ENCODE results near the gene STRADB. TPM values are rescaled to one million over a fixed set of nuclear protein-coding genes. Genes with fewer than 3 reads are reported as not detected.

Gene STRADB
- total and polyA plus RNA-seq, 12 donors = 20.3 to 77.6 (median 54.6) TPM

GRCh38 chr2:201517094-201517493 is 65.6 kb downstream of the STRADB start:
- WGBS, 2 donors = 61% methylated on average over 4 of the region's 4 CpGs
- no peak for TF ChIP-seq CTCF (IDR thresholded peaks at IDR 0.05)
- H3K27ac ChIP-seq = no peak overlapping the region
- no peak for DNase-seq
- no peaks in the 10 kb centered on the region for H3K36me3 ChIP-seq
- no peaks in the 10 kb centered on the region for H3K4me1 ChIP-seq
- no peaks in the 10 kb centered on the region for H3K27me3 ChIP-seq
- peaks cover 0 to 26% (median 0%) of the 10 kb centered on the region in 11 donors for H3K9me3 ChIP-seq
- intact Hi-C loops (cut with DNase I) = no loop called here
- no peak for ATAC-seq
- no peak overlapping the region for H3K4me3 ChIP-seq

GRCh38 chr2:201520201-201520600 is 68.7 kb downstream of the STRADB start:
- ATAC-seq (no peak), DNase-seq (no peak)
- peaks cover 0 to 42% (median 13%) of the 10 kb centered on the region in 11 donors for H3K9me3 ChIP-seq
- H3K27me3 ChIP-seq = no peaks in the 10 kb centered on the region
- H3K4me3 ChIP-seq = no peak overlapping the region
- 95% methylated on average over 2 of the region's 2 CpGs for WGBS, 2 donors
- no peaks in the 10 kb centered on the region for H3K36me3 ChIP-seq
- no peak overlapping the region for H3K27ac ChIP-seq
- intact Hi-C loops (cut with DNase I) = no loop called here
- no peak for TF ChIP-seq CTCF (IDR thresholded peaks at IDR 0.05)
- H3K4me1 ChIP-seq = no peaks in the 10 kb centered on the region

GRCh38 chr2:201522965-201523364 is 71.4 kb downstream of the STRADB start:
- H3K27ac ChIP-seq = no peak overlapping the region
- no peak for TF ChIP-seq CTCF (IDR thresholded peaks at IDR 0.05)
- peaks cover 0 to 57% (median 13%) of the 10 kb centered on the region in 11 donors for H3K9me3 ChIP-seq
- no peaks in the 10 kb centered on the region for H3K27me3 ChIP-seq
- no peak overlapping the region for H3K4me3 ChIP-seq
- DNase-seq (no peak), ATAC-seq (no peak)
- intact Hi-C loops (cut with DNase I) = no loop called here
- WGBS, 2 donors = 89 to 90% methylated on average over 5 of the region's 5 CpGs
- H3K36me3 ChIP-seq = no peaks in the 10 kb centered on the region
- no peaks in the 10 kb centered on the region for H3K4me1 ChIP-seq

DNA sequence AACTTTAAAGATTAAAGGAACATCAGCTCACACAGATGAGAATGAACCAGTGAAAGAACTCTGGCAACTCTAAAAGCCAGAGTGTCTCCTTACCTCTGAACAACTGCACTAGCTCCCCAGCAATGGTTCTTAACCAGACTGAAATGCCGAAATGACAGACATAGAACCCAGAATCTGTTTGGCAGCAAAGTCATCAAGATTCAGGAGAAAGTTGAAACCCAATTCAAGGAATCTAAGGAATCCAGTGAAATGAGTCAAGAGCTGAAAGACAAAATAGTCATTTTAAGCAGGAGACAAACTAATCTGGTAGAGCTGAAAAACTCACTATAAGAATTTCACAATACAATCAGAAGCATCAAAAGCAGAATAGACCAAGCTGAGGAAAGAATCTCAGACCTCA is 72.0 kb downstream of the STRADB start:
- Histone ChIP-seq H3K27ac (no peak overlapping the region), H3K9me3 (peaks cover 0 to 62% (median 13%) of the 10 kb centered on the region in 11 donors), H3K27me3 (no peaks in the 10 kb centered on the region), H3K4me1 (no peaks in the 10 kb centered on the region), H3K4me3 (no peak overlapping the region), H3K36me3 (no peaks in the 10 kb centered on the region)
- WGBS, 2 donors = 0 to 3% methylated on average over 1 of the region's 1 CpG
- DNase-seq = no peak
- no peak for TF ChIP-seq CTCF (IDR thresholded peaks at IDR 0.05)
- no peak for ATAC-seq
- intact Hi-C loops (cut with DNase I) = no loop called here

Other genes starting within 250 kb of the STRADB start
- 10 to 100 TPM in 1 of 10 donors, 1 to 10 TPM in 9; 2.4 to 10.1 (median 3.6) TPM for gene CASP8, start 191.2 kb upstream of the STRADB start, total RNA-seq
- gene CASP8, start 191.2 kb upstream of the STRADB start, polyA plus RNA-seq = 1 to 10 TPM; 2.0 to 3.4 TPM
- gene FLACC1, start 94.4 kb upstream of the STRADB start, total RNA-seq = 10 to 100 TPM in 4 of 10 donors, 1 to 10 TPM in 6; 5.6 to 15.9 (median 8.4) TPM
- gene FLACC1, start 94.4 kb upstream of the STRADB start, polyA plus RNA-seq = 1 to 10 TPM in 1 of 2 donors, under 1 TPM in 1; 0.88 to 6.2 TPM
- 100 to 1,000 TPM; 124 to 190 (median 169) TPM for gene TRAK2, start 282 bp upstream of the STRADB start, total RNA-seq
- 10 to 100 TPM; 16.6 to 49.5 TPM for gene TRAK2, start 282 bp upstream of the STRADB start, polyA plus RNA-seq
- 10 to 100 TPM; 11.4 to 25.0 (median 19.2) TPM for gene TMEM237, start 191.8 kb downstream of the STRADB start, total RNA-seq
- gene TMEM237, start 191.8 kb downstream of the STRADB start, polyA plus RNA-seq = 1 to 10 TPM; 8.7 to 9.0 TPM
- gene MPP4, start 246.9 kb downstream of the STRADB start, total RNA-seq = under 1 TPM in 2 of 10 donors, not detected in 8; 0.25 TPM
- gene MPP4, start 246.9 kb downstream of the STRADB start, polyA plus RNA-seq = under 1 TPM in 1 of 2 donors, not detected in 1; 0.16 TPM